DMS79 (cell line): ENCODE measurements around the gene MBD5.

Experiments used
- DNase-seq: peaks from one replicate; lab custom pipeline; 2025; lab: John Stamatoyannopoulos, UW

Gene MBD5

GRCh38 chr2:148221926-148222325 lies 201.0 kb downstream of the MBD5 start:
- DNase-seq = no peak

- DNase-seq = no peak
Observed at GRCh38 chr2:148231858-148232257, 211.0 kb downstream of the MBD5 start.

GRCh38 chr2:148234143-148234542 lies 213.3 kb downstream of the MBD5 start:
- no peak for DNase-seq

GRCh38 chr2:148237911-148238310 lies 217.0 kb downstream of the MBD5 start:
- DNase-seq = no peak

GRCh38 chr2:148238561-148238960 lies 217.7 kb downstream of the MBD5 start:
- no peak for DNase-seq

GRCh38 chr2:148240838-148241237 lies 219.9 kb downstream of the MBD5 start:
- no peak for DNase-seq

- DNase-seq = no peak
Observed at GRCh38 chr2:148244593-148245292, 223.9 kb downstream of the MBD5 start.

- DNase-seq = no peak
Observed at GRCh38 chr2:148251993-148252392, 231.1 kb downstream of the MBD5 start.

- no peak for DNase-seq
Observed at GRCh38 chr2:148252646-148253045, 231.8 kb downstream of the MBD5 start.

- DNase-seq = no peak
Observed at GRCh38 chr2:148253685-148254084, 232.8 kb downstream of the MBD5 start.

GRCh38 chr2:148255929-148256328 lies 235.0 kb downstream of the MBD5 start:
- no peak for DNase-seq

- no peak for DNase-seq
Observed at GRCh38 chr2:148257276-148257675, 236.4 kb downstream of the MBD5 start.

- no peak for DNase-seq
Observed at GRCh38 chr2:148258124-148258523, 237.2 kb downstream of the MBD5 start.

- DNase-seq = no peak
Observed at GRCh38 chr2:148259674-148260073, 238.8 kb downstream of the MBD5 start.

- no peak for DNase-seq
Observed at GRCh38 chr2:148263890-148264289, 243.0 kb downstream of the MBD5 start.

- DNase-seq = no peak
Observed at GRCh38 chr2:148273158-148273691, 252.3 kb downstream of the MBD5 start.

- DNase-seq = no peak
Observed at GRCh38 chr2:148279216-148279615, 258.3 kb downstream of the MBD5 start.

- DNase-seq = no peak
Observed at GRCh38 chr2:148282201-148282600, 261.3 kb downstream of the MBD5 start.

GRCh38 chr2:148292431-148292830 lies 271.5 kb downstream of the MBD5 start:
- no peak for DNase-seq

- no peak for DNase-seq
Observed at GRCh38 chr2:148298196-148298595, 277.3 kb downstream of the MBD5 start.

GRCh38 chr2:148299616-148300015 lies 278.7 kb downstream of the MBD5 start:
- DNase-seq = no peak

- DNase-seq = no peak
Observed at GRCh38 chr2:148300544-148300943, 279.7 kb downstream of the MBD5 start.

GRCh38 chr2:148301362-148301761 lies 280.5 kb downstream of the MBD5 start:
- DNase-seq = no peak

GRCh38 chr2:148302526-148302925 lies 281.6 kb downstream of the MBD5 start:
- no peak for DNase-seq
